Spleen (tissue), 7 donors: ENCODE results near the gene GBP3.
"Not testable (repeated sequence)": the region's sequence is repeated elsewhere in the genome, so short reads cannot be mapped to it uniquely, and the experiment has no call there.

Experiments
- CTCF ChIP-seq, 11 experiments: fragments of 200-600 bp in 7 of 11; fragments of 450-650 bp in 4 of 11; sonication (generic) in 4 of 11; IDR thresholded peaks in 8 of 11; conservative IDR thresholded peaks in 3 of 11; 1 replicate in 7 of 11; 2 replicates in 4 of 11; pipeline versions ENCODE4 v1.4.0 to v1.8.0; 2016 to 2021; ENCODE audit warnings: antibody characterized with exemption in 11 of 11, inconsistent platforms in 4 of 11, mild to moderate bottlenecking in 1 of 11
- POLR2A ChIP-seq, 3 donors: fragments of 450-650 bp; IDR thresholded peaks; one replicate each; pipeline ENCODE4 v1.5.1; 2017; ENCODE audit warnings: antibody characterized with exemption in 3 of 3, mild to moderate bottlenecking in 1 of 3
- POLR2AphosphoS5 ChIP-seq, 3 donors: sonication (generic); formaldehyde crosslinking; IDR thresholded peaks; one replicate each; pipeline ENCODE4 v1.5.1; 2017; ENCODE audit warnings: antibody characterized with exemption in 3 of 3
- donor health status: DM: no; HTN: no; CAD: no; lungs with moderate emphysema.
- donor health status: DM: no; HTN: no; CAD: no.
- donor health status: DM: no; HTN: no; CAD: no.

DNA sequence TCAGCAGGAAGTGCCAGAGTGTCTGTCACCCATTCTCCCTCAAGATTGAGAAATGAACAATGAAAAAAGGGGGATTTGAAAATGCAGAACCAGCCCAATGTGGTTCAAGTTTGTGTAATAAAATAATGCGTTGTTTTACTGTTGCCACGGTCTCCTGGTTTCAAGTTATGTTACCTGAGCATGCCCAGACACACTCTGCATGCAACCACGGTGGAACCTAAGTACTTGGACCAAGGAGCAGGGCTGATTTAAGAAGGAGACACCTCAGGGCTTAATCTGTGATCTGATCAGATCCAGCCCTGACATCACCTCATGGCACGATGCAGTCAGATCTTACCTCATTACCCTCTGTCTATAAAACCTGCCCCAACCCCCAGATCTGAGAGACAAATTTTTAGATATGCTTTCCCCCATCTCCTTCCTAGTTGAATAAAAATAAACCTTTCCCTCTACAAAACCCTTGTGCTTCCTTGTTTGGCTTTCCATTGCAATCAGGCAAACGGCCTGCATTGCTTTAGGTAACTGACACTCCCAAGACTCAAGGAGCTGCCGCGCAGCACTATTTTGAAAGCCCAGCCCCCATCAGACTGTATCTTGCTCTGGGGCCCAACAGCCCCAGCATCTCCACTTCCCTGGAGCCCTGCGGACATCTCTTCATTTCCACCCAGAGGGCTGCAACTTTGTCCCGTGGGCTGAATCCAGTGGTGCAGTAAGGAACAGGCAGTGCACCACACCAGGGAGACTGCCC, 27.4 kb upstream of the GBP3 start:
- TF ChIP-seq CTCF (IDR thresholded peaks at IDR 0.05 in 8 of 11, conservative IDR thresholded peaks at IDR 0.05 in 3 of 11); POLR2A (IDR thresholded peaks at IDR 0.05); POLR2AphosphoS5 (IDR thresholded peaks at IDR 0.05): not testable (repeated sequence)
